K562 (cell line): ENCODE results near the gene LIPT2. TPM values are rescaled to one million over a fixed set of nuclear protein-coding genes. Genes with fewer than 3 reads are reported as not detected.

ENCODE experiments used
- E2F5 ChIP-seq: sonication (generic); formaldehyde crosslinking; IDR thresholded peaks from 2 replicates; pipeline ENCODE4 v1.8.0; 2022; ENCODE audit warnings: mild to moderate bottlenecking, missing genetic modification reagents
- EHMT2 ChIP-seq: fragments of 450-650 bp; IDR thresholded peaks from 2 replicates; pipeline ENCODE4 v1.6.1; 2018; ENCODE audit warnings: antibody characterized with exemption
- ELF4 ChIP-seq: fragments of 450-650 bp; formaldehyde crosslinking; IDR thresholded peaks from 2 replicates; pipeline ENCODE4 v1.4.0; 2022; ENCODE audit warnings: missing genetic modification characterization
- EWSR1 ChIP-seq: fragments of 450-650 bp; IDR thresholded peaks from 2 replicates; pipeline ENCODE4 v1.6.1; 2018; ENCODE audit warnings: borderline replicate concordance, mild to moderate bottlenecking, low read depth, moderate library complexity; ENCODE audit not compliant: partially characterized antibody
- FOXO4 ChIP-seq: fragments of 450-650 bp; formaldehyde crosslinking; IDR thresholded peaks from 2 replicates; pipeline ENCODE4 v1.4.0; 2020; ENCODE audit warnings: mild to moderate bottlenecking, moderate library complexity
- GATA2 ChIP-seq: sonication (generic); formaldehyde crosslinking; IDR thresholded peaks from 2 replicates; pipeline ENCODE4 v1.4.0; 2020; ENCODE audit warnings: mild to moderate bottlenecking, missing genetic modification reagents
- HLTF ChIP-seq: fragments of 450-650 bp; IDR thresholded peaks from 2 replicates; pipeline ENCODE4 v1.6.1; 2016
- MYNN ChIP-seq, 2 experiments: sonication (generic); formaldehyde crosslinking in 1 of 2; IDR thresholded peaks; 2 replicates each; pipeline versions ENCODE4 v1.5.0 to v1.6.1; 2016 to 2020; ENCODE audit warnings: antibody characterized with exemption in 1 of 2, missing genetic modification reagents in 1 of 2
- NUFIP1 ChIP-seq: fragments of 450-650 bp; IDR thresholded peaks from 2 replicates; pipeline ENCODE4 v1.6.1; 2018; ENCODE audit not compliant: partially characterized antibody
- OTX1 ChIP-seq: fragments of 450-650 bp; formaldehyde crosslinking; IDR thresholded peaks from 2 replicates; pipeline ENCODE4 v1.4.0; 2022; ENCODE audit warnings: mild to moderate bottlenecking
- POLR2A ChIP-seq: fragments of 450-650 bp; conservative IDR thresholded peaks from 2 replicates; pipeline ENCODE4 v1.6.1; 2016
- POLR2G ChIP-seq: fragments of 200-400 bp; formaldehyde crosslinking; IDR thresholded peaks from 2 replicates; pipeline ENCODE4 v1.6.1; 2017; ENCODE audit warnings: low read depth, mild to moderate bottlenecking, antibody characterized with exemption, low read length, moderate library complexity
- RERE ChIP-seq: sonication (generic); formaldehyde crosslinking; IDR thresholded peaks from 2 replicates; pipeline ENCODE4 v1.8.0; 2023; ENCODE audit warnings: missing genetic modification reagents, mild to moderate bottlenecking, borderline replicate concordance
- SP2 ChIP-seq: IDR thresholded peaks from 2 replicates; pipeline ENCODE4 v1.6.1; 2011; ENCODE audit warnings: mild to moderate bottlenecking, low read depth, low read length, moderate library complexity; ENCODE audit not compliant: poor library complexity, severe bottlenecking; ENCODE audit errors: extremely low read depth
- SRSF1 ChIP-seq: fragments of 200-400 bp; formaldehyde crosslinking; IDR thresholded peaks from 2 replicates; pipeline ENCODE4 v1.6.1; 2017; ENCODE audit warnings: mild to moderate bottlenecking, low read depth, low read length, moderate library complexity
- TGIF2 ChIP-seq: sonication (generic); formaldehyde crosslinking; IDR thresholded peaks from 2 replicates; pipeline ENCODE4 v1.8.1; 2022; ENCODE audit warnings: mild to moderate bottlenecking, missing genetic modification reagents, moderate library complexity
- USF1 ChIP-seq: sonication (generic); formaldehyde crosslinking; IDR thresholded peaks from 2 replicates; pipeline ENCODE4 v1.9.0; 2022; ENCODE audit warnings: mild to moderate bottlenecking, missing genetic modification reagents
- ZBTB17 ChIP-seq: fragments of 450-650 bp; formaldehyde crosslinking; IDR thresholded peaks from 2 replicates; pipeline ENCODE4 v1.4.0; 2020; ENCODE audit warnings: mild to moderate bottlenecking
- ZFP1 ChIP-seq: fragments of 450-650 bp; formaldehyde crosslinking; IDR thresholded peaks from 2 replicates; pipeline ENCODE4 v1.4.0; 2020; ENCODE audit warnings: mild to moderate bottlenecking, mixed read lengths
- ZNF140 ChIP-seq: fragments of 250-450 bp; sonication (Bioruptor Pico); IDR thresholded peaks from 2 replicates; pipeline ENCODE4 v1.8.0; 2021; ENCODE audit warnings: moderate library complexity, mild to moderate bottlenecking, inconsistent platforms
- ZNF511 ChIP-seq: sonication (generic); formaldehyde crosslinking; IDR thresholded peaks from 2 replicates; pipeline ENCODE4 v1.8.0; 2022; ENCODE audit warnings: mild to moderate bottlenecking, missing genetic modification reagents
- ZNF586 ChIP-seq: fragments of 450-650 bp; formaldehyde crosslinking; conservative IDR thresholded peaks from 2 replicates; pipeline ENCODE4 v1.4.0; 2020; ENCODE audit warnings: mild to moderate bottlenecking, moderate library complexity
- polyA plus RNA-seq, 8 experiments: library from polyadenylated mRNA; depleted of rRNA in 4 of 8; stranded (reverse) in 5 of 8; unstranded in 3 of 8; fragments of >200 nt; fragmentation: Nextera tagmentation in 2 of 8; fragmentation: Illumina TruSeq in 1 of 8; extraction: Ambion mirVana in 2 of 8; extraction: Trizol in 1 of 8; gene quantifications; 2 replicates each; pipeline versions ENCODE4 v1.2.1 to v1.2.3, GENCODE V29; 2011 to 2014; ENCODE audit warnings: inconsistent platforms in 1 of 8, missing spikeins in 1 of 8
- total RNA-seq, 7 experiments: library from RNA; depleted of rRNA in 6 of 7; stranded (reverse); fragments of >200 nt in 6 of 7; fragmentation: Illumina TruSeq in 2 of 7; extraction: Trizol in 2 of 7; gene quantifications; 2 replicates each; pipeline versions ENCODE4 v1.2.1 to v1.2.3, GENCODE V29; 2011 to 2021; ENCODE audit warnings: low replicate concordance in 1 of 7

The LIPT2 gene
- total and polyA plus RNA-seq, 9 of the 15 experiments (the other 6 are each of a cell fraction or from before 2014, with no cell fraction given): 1.00 to 5.2 (median 3.5) TPM

- TF ChIP-seq ZFP1 (CRISPR knock-in tag): no peak
- TF ChIP-seq USF1 (CRISPR knock-in tag): no peak
- no peak for TF ChIP-seq TGIF2 (CRISPR knock-in tag)
- TF ChIP-seq EHMT2: no peak
- TF ChIP-seq HLTF: no peak
- TF ChIP-seq ZNF511 (CRISPR knock-in tag): no peak
- no peak for TF ChIP-seq SRSF1
- no peak for TF ChIP-seq ZNF586 (CRISPR knock-in tag)
- no peak for TF ChIP-seq FOXO4 (CRISPR knock-in tag)
- no peak for TF ChIP-seq ZNF140 (CRISPR knock-in tag)
- no peak; the same call in 1 of the 2 replicates for TF ChIP-seq ELF4 (CRISPR knock-in tag)
- TF ChIP-seq RERE (CRISPR knock-in tag): no peak
- TF ChIP-seq GATA2 (CRISPR knock-in tag): 0 out of 2 replicates have a peak, but pooled peaks have one; percentile 28
- no peak for TF ChIP-seq POLR2G
- peak; percentile 34; the same call in 1 of the 2 replicates for TF ChIP-seq ZBTB17
- TF ChIP-seq E2F5: no peak
- peak; percentile 21; the same call in 1 of the 2 replicates for TF ChIP-seq POLR2A
- no peak for TF ChIP-seq NUFIP1
- peak; percentile 71; the same call in 1 of the 2 replicates for TF ChIP-seq MYNN (IDR thresholded peaks at IDR 0.05)
- TF ChIP-seq MYNN (CRISPR knock-in tag; IDR thresholded peaks at IDR 0.05): no peak
- TF ChIP-seq OTX1: no peak
- TF ChIP-seq EWSR1: no peak
- no peak for TF ChIP-seq SP2
Observed at GRCh38 chr11:74459584-74459983, 33.9 kb downstream of the LIPT2 start (continued).
